RPMI7951 (cell line): ENCODE results near the gene PRKAG1. TPM values are rescaled to one million over a fixed set of nuclear protein-coding genes. Genes with fewer than 3 reads are reported as not detected.
A peak's percentile ranks its signal among the peaks of the same experiment; 100 is the strongest.

Experiments used
- DNase-seq: peaks from one replicate; pipeline ENCODE4 v3.0.0-alpha.2; 2012; ENCODE audit warnings: low read depth
- total RNA-seq: library from RNA; depleted of rRNA; stranded (reverse); fragments of >200 nt; shearing (Covaris generic); gene quantifications from 2 replicates; pipeline ENCODE4 v1.2.3, GENCODE V29; 2014

PRKAG1 gene
- total RNA-seq, 1 experiment from 2014 or later: 89.6 TPM

DNA sequence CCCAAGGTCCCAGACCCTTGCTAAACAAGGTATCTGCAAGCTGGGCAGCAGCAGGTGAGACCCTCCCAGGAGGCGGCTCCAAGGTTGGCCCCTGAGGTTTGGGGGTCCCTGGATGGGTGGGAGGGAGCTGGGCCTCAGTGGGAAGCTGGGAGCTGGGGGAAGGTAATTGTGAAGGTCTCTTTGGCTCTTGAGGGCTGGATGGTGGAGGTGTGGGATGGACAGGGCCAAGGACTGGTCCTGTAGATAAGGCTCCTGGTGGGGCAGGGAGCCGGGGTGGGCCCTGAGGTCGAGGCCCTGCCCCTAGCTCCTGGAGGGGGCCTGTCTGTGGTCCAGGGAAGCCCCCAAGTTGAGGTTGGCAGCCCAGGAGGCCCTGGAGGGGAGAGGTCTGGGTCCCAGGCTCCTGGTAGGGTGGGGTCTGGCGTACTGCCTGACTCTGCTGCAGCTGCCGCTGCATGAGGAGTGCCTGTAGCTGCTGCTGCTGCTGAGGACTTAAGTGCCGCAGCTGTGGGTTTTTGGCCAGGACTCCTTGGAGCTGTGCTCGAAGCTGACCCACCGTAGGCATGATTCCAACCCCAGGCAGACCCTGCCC, 13.1 kb upstream of the PRKAG1 start:
- no peak for DNase-seq

DNA sequence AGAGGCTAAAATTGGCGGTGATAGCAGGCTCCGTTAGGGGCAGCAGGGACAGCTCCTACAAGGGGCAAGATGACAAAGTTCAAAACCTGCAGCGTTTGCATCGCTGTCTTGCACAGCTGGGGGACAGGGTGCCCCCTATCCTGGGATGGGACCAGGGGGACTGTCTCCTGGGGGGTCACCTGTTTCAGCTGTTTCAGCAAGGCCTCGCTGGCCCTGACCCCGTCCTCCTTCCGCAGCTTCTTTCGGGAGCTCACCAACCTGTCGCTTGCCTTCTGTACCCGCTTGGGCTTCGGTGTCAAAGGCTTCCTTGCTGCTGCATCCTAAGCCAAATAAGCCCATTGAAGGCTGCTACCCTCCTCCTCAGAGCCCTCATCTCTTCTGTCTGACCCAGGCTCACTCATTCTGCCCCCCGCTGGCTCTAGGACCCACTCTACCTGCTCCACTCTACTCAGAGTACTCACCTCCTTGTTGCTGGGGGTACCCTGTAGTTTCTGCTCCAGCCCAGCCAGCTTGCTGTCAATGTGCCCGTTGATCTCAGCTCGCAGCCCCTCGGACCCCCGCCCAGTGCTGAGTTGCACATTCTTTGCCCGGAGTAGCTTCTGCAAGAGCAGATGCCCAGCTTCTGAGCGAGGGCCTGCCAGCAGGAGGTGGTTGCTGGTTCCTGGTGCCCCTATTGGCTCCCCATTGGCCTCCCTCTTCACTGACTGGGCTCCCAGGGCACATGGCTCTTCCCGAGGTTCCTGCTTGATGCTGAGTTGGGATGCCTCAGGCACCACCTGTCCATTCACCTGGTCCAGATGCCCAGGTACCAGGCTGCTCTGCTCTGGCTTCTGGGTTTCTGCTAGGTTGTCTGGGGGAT, 12.4 kb upstream of the PRKAG1 start:
- no peak for DNase-seq

DNA sequence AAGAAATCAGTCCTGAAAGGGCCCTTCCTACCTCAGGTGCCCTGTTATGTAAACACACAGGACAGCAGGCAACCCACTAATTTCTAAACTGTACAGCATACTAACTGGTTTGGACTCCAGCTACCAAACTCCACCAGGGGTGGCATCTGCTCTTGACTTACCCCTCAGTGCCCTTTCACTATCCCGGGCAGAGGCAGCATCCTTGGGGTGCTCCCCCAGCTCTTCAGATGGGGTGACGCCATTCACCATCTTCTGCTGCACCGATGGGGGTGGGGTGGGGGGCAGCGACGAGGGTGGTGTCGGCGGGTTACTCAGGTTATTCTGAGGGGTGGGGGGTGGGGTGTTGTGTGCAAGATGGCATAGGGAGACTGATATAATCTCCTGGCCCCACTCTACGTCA, 11.5 kb upstream of the PRKAG1 start:
- no peak for DNase-seq

DNA sequence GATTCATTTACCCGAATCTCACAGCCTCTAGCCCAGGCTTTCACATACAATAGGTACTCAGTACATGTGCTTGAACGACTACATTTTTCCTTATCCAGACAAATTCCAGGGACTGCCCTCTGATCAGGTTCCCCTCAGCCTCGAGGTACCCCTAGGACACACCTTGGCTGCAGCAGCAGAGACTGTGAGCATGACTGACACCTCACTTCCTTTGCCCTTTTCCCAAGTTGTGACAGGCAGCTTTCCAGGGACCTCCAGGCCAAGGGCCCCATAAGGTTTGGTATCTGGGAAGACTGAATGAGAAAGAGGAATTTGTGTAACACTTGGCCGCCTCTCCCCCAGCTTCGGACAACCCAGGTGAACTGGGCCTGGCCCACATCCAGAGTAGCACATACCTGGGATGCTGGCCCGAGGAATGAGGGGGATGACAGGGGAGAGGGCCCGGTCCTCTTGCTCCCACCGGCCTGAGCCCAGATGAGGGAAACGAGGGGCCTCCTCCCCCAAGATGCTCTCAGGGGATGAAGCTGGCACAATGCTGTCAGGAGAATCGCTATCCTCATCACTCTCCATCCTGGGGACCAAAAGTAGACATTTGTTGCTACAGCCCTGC, 10.2 kb upstream of the PRKAG1 start:
- DNase-seq: no peak

DNA sequence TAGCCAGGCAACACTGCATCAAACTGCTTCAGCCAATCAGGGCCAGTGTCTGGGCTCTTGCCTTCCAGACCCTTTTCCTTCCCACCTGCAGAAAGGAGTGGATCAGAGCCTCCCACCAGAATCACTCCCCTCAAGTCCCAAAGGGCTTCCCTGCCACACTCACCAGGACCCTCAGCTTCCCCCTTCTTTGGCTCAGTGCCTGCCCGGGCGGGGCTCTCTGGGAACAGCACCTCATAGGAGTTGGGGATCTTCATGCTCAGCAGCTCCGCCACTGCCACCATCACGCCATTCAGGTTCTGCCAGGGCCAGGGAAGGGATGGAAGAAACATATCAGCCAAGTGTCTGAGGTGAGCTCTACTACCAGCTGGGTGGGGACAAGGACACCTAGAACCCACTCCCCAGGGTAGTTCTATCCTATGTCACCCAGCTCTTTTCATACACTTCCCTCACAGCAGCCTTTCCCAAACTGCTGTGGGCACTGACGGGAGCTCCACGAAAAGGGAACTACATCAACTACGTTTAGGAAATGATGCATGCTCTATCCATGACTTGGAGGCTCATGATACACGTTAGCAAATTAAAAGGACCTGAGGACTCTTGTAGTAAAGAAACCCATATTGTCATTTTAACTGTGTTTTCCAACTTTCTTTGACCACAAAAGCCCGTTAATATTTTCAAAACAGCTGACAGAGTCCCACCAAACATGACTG, 9.4 kb upstream of the PRKAG1 start:
- no peak for DNase-seq

DNA sequence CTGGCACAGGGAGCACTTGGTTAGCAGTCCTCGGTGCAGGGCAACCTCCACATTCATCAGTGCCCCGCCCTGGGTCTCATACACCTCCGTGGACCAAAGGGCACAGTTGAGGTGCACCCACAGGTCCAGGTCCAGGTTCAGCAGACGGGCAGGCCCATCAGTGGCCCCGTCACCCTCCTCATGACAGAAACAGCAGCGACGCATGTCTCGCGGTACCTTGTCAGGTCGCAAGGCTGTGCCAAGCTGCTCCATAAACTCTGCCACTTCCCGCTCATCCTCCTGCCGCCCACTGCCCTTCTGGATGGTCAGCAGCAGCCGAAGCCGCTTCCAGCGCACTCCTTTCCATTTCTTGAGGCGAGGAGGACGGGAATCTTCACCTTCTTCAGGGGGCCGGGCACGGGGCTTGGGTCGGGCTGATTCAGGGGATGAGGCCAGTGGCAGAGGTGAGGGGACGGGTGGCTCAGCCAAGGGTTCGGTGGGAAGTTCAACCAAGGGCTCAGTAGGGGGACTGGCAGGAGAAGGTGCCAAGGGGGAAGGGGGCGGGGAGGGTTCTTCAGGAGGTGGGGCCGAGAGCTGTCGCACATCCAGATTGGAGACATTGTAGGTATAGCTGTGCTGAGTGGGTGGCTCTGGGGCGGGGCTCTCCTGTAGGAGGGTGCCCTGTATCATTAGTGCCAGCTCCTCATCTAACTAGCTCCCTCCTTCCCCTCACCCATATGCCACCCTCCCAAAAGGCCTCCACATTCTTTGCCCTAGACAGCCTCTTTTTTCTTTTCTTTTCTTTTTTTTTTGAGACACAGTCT, 8.3 kb upstream of the PRKAG1 start:
- no peak for DNase-seq

DNA sequence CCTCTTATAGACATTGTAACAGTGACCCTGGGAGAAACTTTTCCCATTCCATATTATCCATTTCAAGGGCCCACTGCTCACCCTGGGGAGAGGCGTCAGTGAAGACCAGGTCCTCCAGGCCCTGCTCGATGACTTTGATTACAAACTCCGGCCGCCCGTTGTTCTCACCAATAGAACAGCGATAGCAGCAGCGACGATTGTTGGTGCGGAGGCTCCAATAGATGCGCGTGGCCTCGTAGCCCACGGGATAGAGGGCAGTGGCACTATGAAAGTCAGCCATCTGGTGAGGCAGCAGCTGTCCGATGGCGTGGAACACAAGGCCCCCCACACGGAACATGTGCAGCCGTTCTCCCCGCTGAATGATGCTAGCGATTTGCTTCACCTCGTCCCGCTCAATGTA, 7.5 kb upstream of the PRKAG1 start:
- DNase-seq: no peak

DNA sequence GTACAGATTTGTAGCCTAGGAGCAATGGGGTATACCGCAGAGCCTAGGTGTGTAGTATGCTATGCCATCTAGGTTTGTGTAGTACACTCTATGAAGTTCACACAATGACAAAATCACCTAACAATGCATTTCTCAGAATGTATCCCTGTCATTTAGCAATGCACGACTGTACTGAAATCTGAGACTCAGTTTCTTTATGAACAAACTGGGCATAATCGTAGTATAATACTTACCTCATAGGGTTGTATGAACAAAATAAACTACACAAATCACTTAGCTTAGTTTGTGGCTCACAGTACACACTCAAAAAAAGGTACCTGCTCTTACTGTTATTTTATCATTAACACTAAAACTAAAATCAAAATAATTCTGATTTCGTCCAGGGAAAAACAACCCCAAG, 6.9 kb upstream of the PRKAG1 start:
- DNase-seq: no peak

DNA sequence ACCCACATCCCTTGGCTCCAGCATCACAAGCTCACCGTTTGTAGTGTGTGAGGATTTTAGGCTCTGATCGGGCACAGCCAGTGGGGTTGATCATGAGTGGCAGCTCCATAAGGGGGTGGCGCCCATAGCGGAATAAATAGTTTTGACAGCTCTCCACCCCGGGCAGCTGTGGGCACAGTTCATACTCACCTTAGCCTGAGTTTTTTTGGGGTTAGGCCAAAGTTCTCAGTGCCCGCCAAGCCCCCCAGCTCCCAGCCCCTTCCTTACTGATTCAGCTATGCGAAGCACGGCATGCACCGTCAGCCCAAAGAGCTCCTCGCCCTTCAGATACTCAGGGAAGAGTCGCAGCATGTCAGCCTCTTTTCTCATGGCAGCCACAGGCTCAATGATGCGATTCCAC, 6.0 kb upstream of the PRKAG1 start:
- DNase-seq: no peak

DNA sequence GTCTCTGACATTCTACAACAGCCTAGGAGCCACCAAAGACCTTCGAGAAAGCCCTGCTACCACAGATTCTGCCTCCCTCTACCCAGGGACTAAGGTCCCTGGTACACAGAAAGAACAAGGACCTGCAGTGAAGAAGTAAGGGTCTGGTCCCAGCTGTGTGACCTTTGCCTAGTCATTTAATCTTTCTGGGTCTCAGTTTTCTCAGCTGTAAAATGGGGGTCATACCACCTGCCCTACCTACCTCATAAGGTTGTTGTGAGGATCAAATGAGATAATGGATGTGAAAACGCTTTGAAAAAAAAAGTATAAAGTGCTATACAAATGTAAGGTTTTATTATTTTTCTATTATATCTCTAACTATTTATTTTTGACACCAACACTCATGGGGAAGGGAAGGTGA, 5.2 kb upstream of the PRKAG1 start:
- DNase-seq: no peak

DNA sequence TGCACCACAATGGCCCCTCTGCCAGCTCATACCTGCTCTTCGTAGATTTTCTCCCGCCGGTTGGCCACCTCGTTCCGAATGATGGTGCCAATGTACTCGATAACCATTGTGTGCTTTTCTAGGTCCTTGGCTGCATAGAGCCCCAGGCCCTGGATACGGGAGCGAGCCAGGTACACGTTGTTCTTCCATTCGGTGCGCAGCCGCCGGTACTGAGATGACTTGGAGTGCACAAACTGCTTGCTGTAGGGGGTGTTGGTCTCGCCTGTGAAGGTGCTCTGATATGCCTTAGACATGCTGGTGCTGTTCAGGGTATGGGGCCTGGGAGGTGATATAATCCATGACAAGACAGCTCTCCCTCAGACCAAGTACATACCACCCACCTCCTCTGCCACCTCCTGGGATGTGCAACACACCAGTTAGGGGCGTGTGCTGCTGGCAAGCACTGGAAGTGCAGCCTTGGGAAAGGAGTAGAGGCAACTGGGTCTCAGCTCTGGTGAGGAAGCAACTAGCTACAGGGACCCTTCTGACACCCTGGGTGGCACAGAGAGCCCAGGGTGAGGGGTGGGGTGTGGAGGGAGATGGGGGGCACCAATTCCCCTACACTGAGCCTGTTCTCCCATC, 4.1 kb upstream of the PRKAG1 start:
- no peak for DNase-seq

DNA sequence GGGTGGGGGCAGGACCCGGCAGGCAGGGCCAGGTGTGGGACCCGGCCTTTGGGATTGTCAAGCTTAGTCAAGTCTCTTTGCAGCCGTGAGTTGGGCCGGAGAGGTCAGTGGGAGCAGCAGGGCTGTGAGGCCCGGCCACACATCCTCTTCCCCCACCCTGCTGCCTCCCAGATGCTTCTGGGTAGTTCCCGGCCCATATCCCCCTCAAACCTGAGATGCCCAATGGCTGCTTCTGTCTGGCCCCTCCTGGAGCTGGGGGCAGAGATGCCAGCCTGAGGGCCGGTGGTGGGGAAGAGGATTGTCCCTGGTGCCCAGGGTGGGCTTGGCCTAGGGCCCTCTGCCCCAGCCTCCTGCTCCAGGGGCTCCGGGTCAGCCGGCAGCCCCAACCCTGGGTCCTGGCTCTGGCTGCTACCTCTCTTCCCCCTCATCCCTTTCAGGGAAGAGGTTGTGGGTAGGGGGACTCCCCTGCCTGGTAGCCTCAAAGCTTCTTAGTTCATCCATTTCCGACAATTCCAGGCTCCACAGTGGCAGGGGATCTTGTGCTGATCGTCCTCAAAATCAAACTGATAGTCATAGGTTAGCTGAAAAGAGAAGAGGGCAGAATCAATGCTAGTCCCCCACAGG, 2.8 kb upstream of the PRKAG1 start:
- DNase-seq: no peak

DNA sequence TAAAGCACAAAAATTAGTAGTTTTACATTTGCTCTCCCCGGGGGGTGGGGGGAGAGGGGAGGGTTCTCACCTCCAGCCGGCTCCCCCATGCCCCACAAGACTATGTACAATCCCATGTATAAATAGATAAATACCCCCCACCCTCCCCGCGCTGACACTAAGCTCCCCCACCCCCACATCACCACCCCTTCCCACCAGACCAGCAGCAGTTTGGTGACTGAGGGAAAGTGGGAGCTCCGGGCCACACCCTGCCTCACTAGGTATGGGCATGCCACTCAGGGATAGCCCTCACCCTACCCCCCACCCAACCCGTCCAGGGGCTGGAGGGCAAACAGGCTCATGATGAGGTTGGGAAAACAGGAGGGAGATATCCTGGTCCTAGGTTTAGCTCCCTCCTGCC, 1.9 kb upstream of the PRKAG1 start:
- DNase-seq: no peak

DNA sequence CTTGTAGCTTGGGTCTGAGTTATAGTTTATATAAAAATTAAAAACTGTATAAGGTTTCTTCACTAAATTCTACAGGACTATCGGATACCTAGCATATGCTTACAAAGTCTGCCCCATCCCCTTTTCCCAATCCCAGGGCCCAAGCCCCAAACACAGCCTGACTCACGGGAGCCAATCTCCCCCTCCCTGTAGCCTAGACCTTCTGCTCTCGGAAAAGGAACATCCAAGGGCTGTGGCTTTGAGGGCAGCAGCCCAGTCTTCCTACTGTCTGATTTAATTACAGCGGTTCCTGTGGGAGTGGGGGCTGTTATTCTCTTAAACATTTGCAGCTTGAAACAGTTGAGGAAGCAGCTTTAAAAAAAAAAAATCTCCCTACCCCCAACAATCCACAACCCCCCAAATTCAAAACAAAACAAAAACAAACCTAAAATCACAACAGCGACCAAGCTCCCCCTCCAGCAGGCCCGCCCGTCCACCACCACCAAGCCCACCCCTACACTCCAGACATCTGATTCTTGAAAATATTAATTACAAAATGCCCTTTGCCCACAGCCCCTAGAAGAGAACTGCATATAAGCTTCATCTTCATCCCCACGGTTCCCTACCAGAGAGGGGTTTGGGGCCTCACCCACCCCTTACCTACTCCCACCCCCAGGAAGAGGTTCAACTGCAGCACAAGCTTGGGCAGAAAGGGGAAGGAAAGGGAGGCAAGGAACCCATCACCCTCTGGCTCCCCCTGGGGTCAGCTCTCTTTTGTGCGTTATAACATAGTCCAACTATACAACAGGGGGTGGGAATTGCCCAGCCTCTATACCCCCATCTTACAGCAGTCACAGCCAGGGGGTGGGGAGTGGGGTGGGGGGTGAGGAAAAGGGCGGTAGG, 1.1 kb upstream of the PRKAG1 start:
- DNase-seq: peak; percentile 21

DNA sequence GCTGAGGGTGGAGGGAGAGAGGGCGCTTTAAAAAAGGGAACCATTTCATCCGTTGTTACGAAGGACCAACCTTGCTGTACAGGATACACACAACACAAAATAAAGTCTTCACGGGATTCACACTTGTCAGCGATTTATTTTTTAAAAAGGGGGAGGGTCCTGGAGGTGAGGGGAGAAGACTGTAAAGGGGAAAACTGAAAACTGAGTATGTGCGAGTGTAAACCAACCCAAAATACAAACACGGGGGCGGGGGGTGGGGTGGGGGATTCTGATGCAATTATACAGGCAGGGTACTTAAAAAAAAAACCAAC, 499 bp upstream of the PRKAG1 start:
- no peak for DNase-seq

DNA sequence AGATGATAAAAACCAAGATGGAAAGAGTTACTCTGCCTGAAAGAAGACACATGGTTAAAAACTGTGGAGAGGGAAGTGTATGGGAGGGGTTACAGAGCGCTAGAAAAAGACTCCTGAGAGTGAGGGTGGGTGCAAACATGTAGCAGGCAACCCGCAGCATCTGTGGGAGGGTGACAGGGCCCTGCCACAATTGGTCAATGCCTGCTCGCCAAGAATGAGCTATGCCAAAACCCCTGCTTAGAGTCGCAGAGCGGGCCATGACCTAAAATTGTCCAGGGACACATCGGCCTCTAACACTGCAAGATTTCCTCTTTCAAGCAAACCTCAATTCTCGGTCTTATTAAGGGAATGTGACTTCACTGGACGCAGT, 700 bp downstream of the PRKAG1 start:
- peak; percentile 42 for DNase-seq

DNA sequence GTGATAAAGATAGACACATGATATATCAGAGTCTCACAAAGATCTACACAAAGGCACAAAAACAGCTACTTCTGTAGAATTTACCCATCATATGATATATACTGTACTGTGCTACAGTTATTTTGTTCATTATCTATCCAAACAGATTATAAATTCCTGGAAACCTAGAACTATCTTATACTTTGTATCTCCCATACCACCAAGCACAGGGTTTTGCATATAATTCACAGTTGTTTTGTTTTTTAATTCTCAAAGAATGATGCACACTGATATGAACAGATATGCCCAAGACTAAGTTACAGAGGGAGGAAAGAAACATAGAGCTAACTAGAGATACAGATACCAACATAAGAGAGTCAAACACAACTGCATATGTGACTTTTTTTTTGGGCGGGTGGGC, 3.4 kb downstream of the PRKAG1 start:
- no peak for DNase-seq

DNA sequence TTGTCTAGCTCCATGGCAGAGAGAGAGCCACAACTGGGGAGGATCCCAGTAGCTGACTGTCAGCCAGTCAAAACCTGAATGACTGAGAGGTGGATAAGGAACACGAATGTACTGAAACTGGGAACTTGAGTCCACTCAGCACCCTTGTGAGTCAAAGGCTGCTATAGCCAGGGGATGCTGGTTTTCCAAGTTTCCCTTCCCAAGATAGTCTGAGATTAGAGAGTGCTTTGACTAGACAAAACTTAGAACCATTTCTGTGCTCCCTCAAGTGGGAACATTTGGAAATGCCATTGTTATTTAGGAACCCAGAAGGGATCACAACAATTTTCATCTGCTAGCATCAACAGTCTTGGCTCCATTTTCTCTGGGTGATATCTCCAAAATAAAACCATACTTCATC, 4.0 kb downstream of the PRKAG1 start:
- DNase-seq: peak; percentile 13

DNA sequence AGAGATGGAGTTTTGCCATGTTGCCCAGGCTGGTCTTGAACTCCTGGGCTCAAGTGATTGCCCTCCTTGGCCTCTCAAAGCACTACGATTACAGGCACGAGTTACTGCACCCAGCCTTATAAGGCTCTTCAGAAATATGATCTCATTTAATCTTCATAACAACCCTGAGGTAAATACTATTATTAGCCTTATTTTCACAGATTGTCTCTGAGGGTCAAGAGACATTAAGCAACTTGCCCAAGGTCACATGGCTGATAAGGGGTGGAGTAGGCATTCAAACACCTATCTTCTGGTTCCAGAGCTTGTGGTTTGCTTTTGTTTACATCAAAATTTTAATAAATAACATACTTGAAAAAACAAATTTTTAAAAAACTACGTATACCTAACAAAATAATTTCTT, 5.1 kb downstream of the PRKAG1 start:
- DNase-seq: no peak

DNA sequence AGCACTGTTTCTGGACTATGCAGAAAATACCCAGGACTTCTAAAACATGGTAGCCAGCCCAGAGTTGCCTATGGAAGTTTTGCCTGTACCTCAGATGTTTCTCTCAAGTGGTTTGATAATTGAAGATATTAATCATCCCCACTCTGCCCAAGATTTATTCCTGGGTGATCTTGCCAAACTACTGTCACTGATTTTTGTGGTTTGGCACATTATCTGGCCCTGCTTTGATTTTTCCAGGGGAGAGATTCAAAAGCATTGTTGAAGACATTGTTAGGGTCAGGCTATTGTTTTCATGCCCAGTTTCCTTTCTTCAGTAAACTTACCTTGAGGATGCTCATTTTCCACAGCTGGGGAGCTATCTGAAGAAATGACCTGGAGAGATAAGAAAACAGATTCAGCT, 5.8 kb downstream of the PRKAG1 start:
- DNase-seq: no peak
